SU-DHL-6 (cell line): ENCODE results near the gene EFCAB11.

Experiments used
- H2AFZ ChIP-seq: fragments of 200-600 bp; sonication (generic); 2 replicates; pipeline ENCODE4 v1.6.1; 2014; ENCODE audit warnings: low read depth, mild to moderate bottlenecking, moderate library complexity, mixed read lengths, antibody characterized with exemption, low read length; ENCODE audit not compliant: severe bottlenecking
- H3F3A ChIP-seq: fragments of 200-600 bp; shearing (Covaris generic); 2 replicates; pipeline ENCODE4 v1.6.0; 2016; ENCODE audit warnings: antibody characterized with exemption, mild to moderate bottlenecking; ENCODE audit not compliant: insufficient read depth
- H3K27ac ChIP-seq: fragments of 200-600 bp; sonication (generic); 2 replicates; pipeline ENCODE4 v1.5.1; 2016; ENCODE audit warnings: low read depth, mild to moderate bottlenecking, low read length, moderate library complexity, mixed read lengths
- H3K27me3 ChIP-seq: fragments of 200-600 bp; sonication (generic), shearing (Covaris generic); 2 replicates; pipeline ENCODE4 v1.6.0; 2014; ENCODE audit warnings: mild to moderate bottlenecking, low read length
- H3K36me3 ChIP-seq: fragments of 200-600 bp; sonication (generic); 2 replicates; pipeline ENCODE4 v1.6.1; 2014; ENCODE audit warnings: mild to moderate bottlenecking, low read length, mixed read lengths
- H3K4me2 ChIP-seq: fragments of 300-600, 200-600 bp; shearing (Covaris generic), sonication (generic); 2 replicates; pipeline ENCODE4 v1.6.0; 2014; ENCODE audit warnings: low read length, low read depth, mild to moderate bottlenecking; ENCODE audit not compliant: poor library complexity, severe bottlenecking
- H3K4me3 ChIP-seq: fragments of 200-600 bp; sonication (generic); 2 replicates; pipeline ENCODE4 v1.5.1; 2014; ENCODE audit warnings: antibody characterized with exemption, low read length, mild to moderate bottlenecking, mixed read lengths; ENCODE audit not compliant: insufficient read depth, poor library complexity, severe bottlenecking
- H3K79me2 ChIP-seq: fragments of 200-600 bp; sonication (generic); 2 replicates; pipeline ENCODE4 v1.6.1; 2014; ENCODE audit warnings: mild to moderate bottlenecking, low read length, moderate library complexity; ENCODE audit not compliant: insufficient read depth
- H3K9ac ChIP-seq: fragments of 200-600 bp; sonication (generic); 2 replicates; pipeline ENCODE4 v1.7.0; 2014; ENCODE audit warnings: mild to moderate bottlenecking, low read length
- H3K9me2 ChIP-seq: fragments of 200-600 bp; sonication (generic); replicated peaks from 2 replicates; pipeline ENCODE4 v1.6.1; 2014; ENCODE audit warnings: low read length; ENCODE audit not compliant: insufficient read depth
- H3K9me3 ChIP-seq: fragments of 200-600 bp; sonication (generic); 2 replicates; pipeline ENCODE4 v1.6.1; 2014; ENCODE audit warnings: low read length, mixed read lengths; ENCODE audit not compliant: insufficient read depth
- H4K20me1 ChIP-seq: fragments of 200-600 bp; sonication (generic); 2 replicates; pipeline ENCODE4 v1.6.1; 2014; ENCODE audit warnings: low read depth, mild to moderate bottlenecking, antibody characterized with exemption, low read length, moderate library complexity, mixed read lengths
- CTCF ChIP-seq: fragments of 200-600 bp; sonication (generic); IDR thresholded peaks from one replicate; pipeline ENCODE4 v1.5.1; 2017; ENCODE audit warnings: antibody characterized with exemption, mild to moderate bottlenecking, low read length, moderate library complexity; ENCODE audit not compliant: insufficient read depth, poor library complexity, severe bottlenecking
- EZH2phosphoT487 ChIP-seq: fragments of 200-600 bp; sonication (generic), shearing (Covaris generic); conservative IDR thresholded peaks from 2 replicates; pipeline ENCODE4 v1.6.1; 2018; ENCODE audit warnings: mild to moderate bottlenecking, antibody characterized with exemption, low read length, moderate library complexity, mixed read lengths

The EFCAB11 gene

GRCh38 chr14:89941830-89942377 lies 12.6 kb downstream of the EFCAB11 start:
- Histone ChIP-seq H3K27ac (no peak overlapping the region), H3K9me2 (no peaks in the 10 kb centered on the region), H2AFZ (no peak overlapping the region), H3K4me2 (no peak overlapping the region), H3K27me3 (no peaks in the 10 kb centered on the region), H3K79me2 (no peaks in the 10 kb centered on the region), H3K9me3 (no peaks in the 10 kb centered on the region), H4K20me1 (no peaks in the 10 kb centered on the region), H3F3A (0 out of 2 replicates have a peak, but pooled peaks cover 4% of the 10 kb centered on the region), H3K9ac (no peak overlapping the region), H3K36me3 (no peaks in the 10 kb centered on the region), H3K4me3 (no peak overlapping the region)
- TF ChIP-seq EZH2phosphoT487 (no peak), CTCF (no peak)

- H3K27ac ChIP-seq, result no peak overlapping the region
- H3K4me2 ChIP-seq, result no peak overlapping the region
- TF ChIP-seq CTCF (no peak), EZH2phosphoT487 (no peak)
- H3K79me2 ChIP-seq, result no peaks in the 10 kb centered on the region
- no peaks in the 10 kb centered on the region for H3K36me3 ChIP-seq
- no peak overlapping the region for H3K4me3 ChIP-seq
- H3F3A ChIP-seq, result no peaks in the 10 kb centered on the region
- H2AFZ ChIP-seq, result no peak overlapping the region
- H3K9ac ChIP-seq, result no peak overlapping the region
- H3K27me3 ChIP-seq, result no peaks in the 10 kb centered on the region
- no peaks in the 10 kb centered on the region for H3K9me3 ChIP-seq
- H3K9me2 ChIP-seq, result no peaks in the 10 kb centered on the region
- H4K20me1 ChIP-seq, result no peaks in the 10 kb centered on the region
These were observed 17.8 kb downstream of the EFCAB11 start for GRCh38 chr14:89936654-89937185.

GRCh38 chr14:89933002-89933401 lies 21.5 kb downstream of the EFCAB11 start:
- Histone ChIP-seq H3F3A (no peaks in the 10 kb centered on the region), H3K9me2 (no peaks in the 10 kb centered on the region), H3K9ac (no peak overlapping the region), H3K27ac (no peak overlapping the region), H3K27me3 (no peaks in the 10 kb centered on the region), H3K4me2 (no peak overlapping the region), H4K20me1 (no peaks in the 10 kb centered on the region), H3K4me3 (no peak overlapping the region), H2AFZ (no peak overlapping the region), H3K9me3 (no peaks in the 10 kb centered on the region), H3K36me3 (peaks cover 3% of the 10 kb centered on the region; the same call in 1 of the 2 replicates), H3K79me2 (no peaks in the 10 kb centered on the region)
- TF ChIP-seq CTCF (no peak), EZH2phosphoT487 (no peak)
